T-cell (primary cell): Measurements from ENCODE around the gene EPSTI1. TPM values are rescaled to one million over a fixed set of nuclear protein-coding genes. Genes with fewer than 3 reads are reported as not detected.

ENCODE experiments used
- ATAC-seq, 4 experiments: fragments of 200-7000 bp in 3 of 4; fragments of 150-1000 bp in 1 of 4; cut with Tn5 transposase; replicated peaks in 1 of 4; 1 replicate in 3 of 4; 2 replicates in 1 of 4; pipeline ENCODE4 v1.10.0; 2021; ENCODE audit warnings: moderate library complexity in 3 of 4, mild to moderate bottlenecking in 2 of 4, moderate number of reproducible peaks in 1 of 4
- CTCF ChIA-PET, 2 donors: fragments of 300-600 bp; sonication (Branson Sonifier 250); formaldehyde crosslinking; loops; one replicate each; lab custom pipeline; 2022; ENCODE audit warnings: antibody characterized with exemption in 2 of 2; lab: Charles Lee
- POLR2A ChIA-PET, 2 donors: fragments of 300-600 bp; sonication (Branson Sonifier 250); formaldehyde crosslinking; loops; one replicate each; lab custom pipeline; 2022; ENCODE audit warnings: antibody characterized with exemption in 2 of 2; lab: Charles Lee
- DNase-seq, 35 experiments: peaks; one replicate each; pipeline versions ENCODE4 v3.0.0 to v3.0.0-alpha.2; 2013 to 2023
- H3K27ac ChIP-seq: one replicate; pipeline ENCODE4 v1.5.1; 2013; ENCODE audit warnings: low read length
- H3K27me3 ChIP-seq, 2 experiments: replicated peaks in 1 of 2; 1 replicate in 1 of 2; 2 replicates in 1 of 2; pipeline versions ENCODE4 v1.6.1 to v1.7.0; 2013; ENCODE audit warnings: low read length in 1 of 2, mixed read lengths in 1 of 2; ENCODE audit not compliant: control insufficient read depth in 2 of 2, insufficient read depth in 2 of 2; ENCODE audit errors: extremely low read depth in 1 of 2
- H3K36me3 ChIP-seq, 2 donors: 1 replicate in 1 of 2; 2 replicates in 1 of 2; pipeline versions ENCODE4 v1.6.1 to v1.7.0; 2013; ENCODE audit warnings: low read length in 1 of 2; ENCODE audit not compliant: control insufficient read depth in 2 of 2, insufficient read depth in 1 of 2; ENCODE audit errors: extremely low read depth in 1 of 2
- H3K4me1 ChIP-seq, 2 experiments: 1 replicate in 1 of 2; 2 replicates in 1 of 2; pipeline versions ENCODE4 v1.6.1 to v1.7.0; 2013; ENCODE audit warnings: low read length in 2 of 2, mixed read lengths in 1 of 2; ENCODE audit not compliant: insufficient read depth in 2 of 2, control insufficient read depth in 1 of 2; ENCODE audit errors: extremely low read depth in 1 of 2
- H3K4me3 ChIP-seq, 2 donors: 1 replicate in 1 of 2; 2 replicates in 1 of 2; pipeline versions ENCODE4 v1.5.1 to v1.7.0; 2013; ENCODE audit warnings: mild to moderate bottlenecking in 2 of 2, low read length in 1 of 2, moderate library complexity in 1 of 2; ENCODE audit not compliant: control insufficient read depth in 1 of 2; ENCODE audit errors: extremely low read depth in 1 of 2
- H3K9me3 ChIP-seq: 2 replicates; pipeline ENCODE4 v1.7.0; 2013
- H3K27ac Mint-ChIP-seq, 2 donors: one replicate each; pipeline ENCODE4 v1.8.0; 2020 to 2021; ENCODE audit warnings: mild to moderate bottlenecking in 2 of 2, mixed read lengths in 2 of 2
- H3K27me3 Mint-ChIP-seq, 2 donors: one replicate each; pipeline ENCODE4 v1.8.0; 2021 to 2022; ENCODE audit warnings: mixed read lengths in 2 of 2
- H3K36me3 Mint-ChIP-seq: one replicate; pipeline ENCODE4 v1.8.0; 2021; ENCODE audit warnings: mixed read lengths
- H3K4me1 Mint-ChIP-seq, 3 donors: one replicate each; pipeline ENCODE4 v1.8.0; 2020 to 2022; ENCODE audit warnings: mixed read lengths in 3 of 3, mild to moderate bottlenecking in 1 of 3
- H3K4me3 Mint-ChIP-seq, 3 donors: one replicate each; pipeline ENCODE4 v1.8.0; 2020 to 2022; ENCODE audit warnings: mild to moderate bottlenecking in 3 of 3, mixed read lengths in 3 of 3, moderate library complexity in 3 of 3
- H3K9me3 Mint-ChIP-seq, 3 donors: one replicate each; pipeline ENCODE4 v1.8.0; 2020 to 2022; ENCODE audit warnings: mixed read lengths in 3 of 3
- WGBS: methylation state at CpG from one replicate; pipeline ENCODE4 v1.1.5; 2013; ENCODE audit warnings: missing lambda C conversion rate; ENCODE audit not compliant: insufficient coverage; 5-methylcytosine and 5-hydroxymethylcytosine counted together
- total RNA-seq, 35 experiments: library from RNA in 6 of 35; stranded (reverse) in 6 of 35; fragments of 120-200 nt in 1 of 35; gene quantifications; one replicate each; pipeline versions ENCODE4 v1.2.1 to v1.2.4 and lab custom pipeline; 2013 to 2026

The EPSTI1 gene
- total RNA-seq, 5 donors from 2014 or later (not counting 1 experiment from before 2014, with no cell fraction given) = 15.3 to 29.9 (median 28.5) TPM

- Histone ChIP-seq H3K4me1 (peaks cover 0 to 3% of the 10 kb centered on the region in 2 experiments), H3K27ac (no peak overlapping the region), H3K36me3 (peaks cover 8 to 66% of the 10 kb centered on the region in 2 donors), H3K4me3 (no peak overlapping the region), H3K27me3 (no peaks in the 10 kb centered on the region), H3K9me3 (no peaks in the 10 kb centered on the region)
- H3K27me3 Mint-ChIP-seq = no peaks in the 10 kb centered on the region
- peaks cover 62% of the 10 kb centered on the region for H3K36me3 Mint-ChIP-seq
- ATAC-seq (no peak), DNase-seq (no peak)
- no peak overlapping the region for H3K4me3 Mint-ChIP-seq
- H3K4me1 Mint-ChIP-seq = peaks cover 9 to 14% (median 10%) of the 10 kb centered on the region in 3 donors
- no CpG with 5 or more reads among the region's 2 CpGs for WGBS
- ChIA-PET CTCF (no interaction called here), POLR2A (no interaction called here)
- no peaks in the 10 kb centered on the region for H3K9me3 Mint-ChIP-seq
- H3K27ac Mint-ChIP-seq = no peak overlapping the region
Measured at GRCh38 chr13:42965281-42965680, 26.8 kb downstream of the EPSTI1 start.

GRCh38 chr13:42964761-42965161 lies 27.3 kb downstream of the EPSTI1 start:
- H3K27ac ChIP-seq = no peak overlapping the region
- H3K4me3 Mint-ChIP-seq = no peak overlapping the region
- no peak for DNase-seq
- H3K36me3 ChIP-seq = peaks cover 8 to 66% of the 10 kb centered on the region in 2 donors
- H3K4me1 ChIP-seq = peaks cover 0 to 3% of the 10 kb centered on the region in 2 experiments
- H3K4me3 ChIP-seq = no peak overlapping the region
- ChIA-PET POLR2A (no interaction called here), CTCF (no interaction called here)
- H3K4me1 Mint-ChIP-seq = peaks cover 4 to 9% (median 6%) of the 10 kb centered on the region in 3 donors
- ATAC-seq = no peak
- no peaks in the 10 kb centered on the region for H3K27me3 Mint-ChIP-seq
- WGBS = no CpG with 5 or more reads among the region's 1 CpG
- peaks cover 67% of the 10 kb centered on the region for H3K36me3 Mint-ChIP-seq
- H3K27ac Mint-ChIP-seq = no peak overlapping the region
- H3K9me3 ChIP-seq = no peaks in the 10 kb centered on the region
- no peaks in the 10 kb centered on the region for H3K27me3 ChIP-seq
- no peaks in the 10 kb centered on the region for H3K9me3 Mint-ChIP-seq

DNA sequence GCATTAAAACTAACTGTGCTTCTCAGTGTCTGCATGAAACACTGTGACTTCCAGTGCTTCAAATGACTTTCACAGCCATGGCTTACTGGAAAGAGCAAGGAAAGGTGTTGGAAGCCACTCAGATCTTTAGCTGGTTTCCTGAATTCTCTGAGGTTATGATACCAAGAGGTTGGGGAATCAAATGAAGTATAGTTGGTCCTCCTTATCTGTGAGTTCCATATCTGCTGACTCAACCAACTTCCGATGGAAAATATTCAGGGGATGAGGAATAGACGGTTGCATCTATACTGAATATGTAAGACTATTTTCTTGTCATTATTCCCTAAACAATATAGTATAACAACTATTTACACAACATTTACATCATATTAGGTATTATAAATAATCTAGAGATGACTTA lies 32.4 kb downstream of the EPSTI1 start:
- no peak overlapping the region for H3K4me3 Mint-ChIP-seq
- H3K27ac Mint-ChIP-seq = no peak overlapping the region
- peaks cover 87% of the 10 kb centered on the region for H3K36me3 Mint-ChIP-seq
- Histone ChIP-seq H3K27me3 (no peaks in the 10 kb centered on the region), H3K9me3 (no peaks in the 10 kb centered on the region), H3K4me3 (no peak overlapping the region), H3K27ac (no peak overlapping the region), H3K36me3 (peaks cover 2 to 86% of the 10 kb centered on the region in 2 donors), H3K4me1 (no peaks in the 10 kb centered on the region)
- no peak for DNase-seq
- H3K4me1 Mint-ChIP-seq = peaks cover 0 to 6% (median 0%) of the 10 kb centered on the region in 3 donors
- POLR2A ChIA-PET = no interaction called here
- H3K27me3 Mint-ChIP-seq = no peaks in the 10 kb centered on the region
- no CpG with 5 or more reads among the region's 2 CpGs for WGBS
- CTCF ChIA-PET = interaction anchor here in 1 of 2 donors (0.8 kb wide), 1 partner anchor 10 kb away, joined by 3 read pairs; no protein-coding TSS in a partner anchor
- no peaks in the 10 kb centered on the region for H3K9me3 Mint-ChIP-seq
- no peak for ATAC-seq

GRCh38 chr13:42957881-42958280 lies 34.2 kb downstream of the EPSTI1 start:
- Histone ChIP-seq H3K4me1 (no peaks in the 10 kb centered on the region), H3K27me3 (no peaks in the 10 kb centered on the region), H3K36me3 (peaks cover 2 to 86% of the 10 kb centered on the region in 2 donors), H3K27ac (no peak overlapping the region), H3K4me3 (no peak overlapping the region), H3K9me3 (no peaks in the 10 kb centered on the region)
- Mint-ChIP-seq H3K4me3 (no peak overlapping the region), H3K27ac (no peak overlapping the region), H3K27me3 (no peaks in the 10 kb centered on the region), H3K4me1 (peaks cover 0 to 6% (median 0%) of the 10 kb centered on the region in 3 donors), H3K36me3 (peaks cover 89% of the 10 kb centered on the region), H3K9me3 (no peaks in the 10 kb centered on the region)
- WGBS = no CpG with 5 or more reads among the region's 2 CpGs
- DNase-seq = no peak
- ATAC-seq = no peak
- ChIA-PET CTCF (interaction anchor here in 1 of 2 donors (1.3 kb wide), 1 partner anchor 12 kb away, joined by 4 read pairs; no protein-coding TSS in a partner anchor), POLR2A (no interaction called here)

DNA sequence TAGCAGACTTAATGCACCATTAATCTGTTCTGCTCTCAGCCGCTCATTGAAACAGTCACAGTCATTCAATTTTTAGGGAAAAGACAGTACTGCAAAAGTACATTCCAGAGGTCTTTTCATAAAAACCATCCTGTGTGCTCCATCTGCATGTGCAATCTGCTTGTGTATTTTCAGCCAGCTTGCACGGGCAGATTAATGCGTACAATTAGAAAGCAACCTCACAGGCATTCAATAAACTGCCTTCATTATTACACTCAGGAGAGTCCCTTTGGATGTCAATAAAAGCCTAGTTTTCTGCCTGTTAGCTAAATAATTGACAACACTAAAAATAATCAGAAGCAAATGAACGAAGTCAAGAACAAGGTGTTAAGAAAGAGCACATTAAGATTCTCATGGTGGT lies 41.9 kb downstream of the EPSTI1 start:
- H3K27me3 ChIP-seq = no peaks in the 10 kb centered on the region
- ChIA-PET POLR2A (no interaction called here), CTCF (no interaction called here)
- Mint-ChIP-seq H3K36me3 (peaks cover 89% of the 10 kb centered on the region), H3K9me3 (peaks cover 0 to 3% (median 0%) of the 10 kb centered on the region in 3 donors), H3K4me1 (no peaks in the 10 kb centered on the region), H3K27me3 (no peaks in the 10 kb centered on the region), H3K27ac (no peak overlapping the region), H3K4me3 (no peak overlapping the region)
- H3K4me1 ChIP-seq = no peaks in the 10 kb centered on the region
- no peak for DNase-seq
- ATAC-seq = no peak
- H3K4me3 ChIP-seq = no peak overlapping the region
- H3K36me3 ChIP-seq = peaks cover 13 to 69% of the 10 kb centered on the region in 2 donors
- H3K9me3 ChIP-seq = no peaks in the 10 kb centered on the region
- H3K27ac ChIP-seq = no peak overlapping the region
- WGBS = 96% methylated on average over 4 of the region's 4 CpGs

- no peak for DNase-seq
- no peak overlapping the region for H3K27ac Mint-ChIP-seq
- H3K27me3 ChIP-seq = no peaks in the 10 kb centered on the region
- H3K4me1 ChIP-seq = no peaks in the 10 kb centered on the region
- ATAC-seq = no peak
- no peak overlapping the region for H3K27ac ChIP-seq
- no peak overlapping the region for H3K4me3 ChIP-seq
- no peak overlapping the region for H3K4me3 Mint-ChIP-seq
- POLR2A ChIA-PET = interaction anchor here in 1 of 2 donors (1.1 kb wide), 1 partner anchor 21 kb away, joined by 7 read pairs; no protein-coding TSS in a partner anchor
- peaks cover 92% of the 10 kb centered on the region for H3K36me3 Mint-ChIP-seq
- no peaks in the 10 kb centered on the region for H3K9me3 ChIP-seq
- no peaks in the 10 kb centered on the region for H3K4me1 Mint-ChIP-seq
- WGBS = 99% methylated on average over 11 of the region's 11 CpGs
- H3K27me3 Mint-ChIP-seq = no peaks in the 10 kb centered on the region
- CTCF ChIA-PET = interaction anchor here in 1 of 2 donors (0.6 to 1.1 kb wide), 2 partner anchors 23 to 1034 kb away, joined by 3 to 8 read pairs; no protein-coding TSS in a partner anchor
- peaks cover 0 to 3% (median 3%) of the 10 kb centered on the region in 3 donors for H3K9me3 Mint-ChIP-seq
- H3K36me3 ChIP-seq = peaks cover 13 to 58% of the 10 kb centered on the region in 2 donors
Measured at GRCh38 chr13:42947925-42948324, 44.1 kb downstream of the EPSTI1 start.
